Upper lobe of left lung (tissue), 4 donors: Measurements from ENCODE around the gene FXYD5.

Experiments used
- CTCF ChIP-seq, 6 experiments: fragments of 450-650 bp in 4 of 6; fragments of 200-600 bp in 2 of 6; sonication (generic) in 2 of 6; IDR thresholded peaks; one replicate each; pipeline ENCODE4 v1.5.1; 2016 to 2019; ENCODE audit warnings: antibody characterized with exemption in 6 of 6
- EP300 ChIP-seq, 4 donors: sonication (generic); formaldehyde crosslinking; IDR thresholded peaks; one replicate each; pipeline ENCODE4 v1.5.1; 2017; ENCODE audit warnings: antibody characterized with exemption in 4 of 4, control low read depth in 2 of 4
- POLR2AphosphoS5 ChIP-seq, 2 donors: sonication (generic); formaldehyde crosslinking; IDR thresholded peaks; one replicate each; pipeline ENCODE4 v1.5.1; 2017; ENCODE audit warnings: antibody characterized with exemption in 2 of 2

GRCh38 chr19:35178701-35179100 lies 24.2 kb downstream of the FXYD5 start:
- TF ChIP-seq CTCF (IDR thresholded peaks at IDR 0.05) (no peak), POLR2AphosphoS5 (IDR thresholded peaks at IDR 0.05) (no peak), EP300 (IDR thresholded peaks at IDR 0.05) (no peak)
